B cell (primary cell): Measurements from ENCODE around the gene ABLIM3.

Source experiments
- EZH2 ChIP-seq: IDR thresholded peaks from 2 replicates; pipeline ENCODE4 v1.6.1; 2012; ENCODE audit warnings: borderline replicate concordance, low read depth, mild to moderate bottlenecking, moderate library complexity, low read length; ENCODE audit not compliant: insufficient read depth, poor library complexity, severe bottlenecking
- TF ChIP-seq, protein P1 (sequence below): fragments of 200-600 bp; IDR thresholded peaks from one replicate; pipeline ENCODE4 v1.8.0; 2022; ENCODE audit warnings: antibody characterized with exemption, mild to moderate bottlenecking

GRCh38 chr5:149256451-149256850 is 115.2 kb downstream of the ABLIM3 start:
- TF ChIP-seq, protein P1, sequence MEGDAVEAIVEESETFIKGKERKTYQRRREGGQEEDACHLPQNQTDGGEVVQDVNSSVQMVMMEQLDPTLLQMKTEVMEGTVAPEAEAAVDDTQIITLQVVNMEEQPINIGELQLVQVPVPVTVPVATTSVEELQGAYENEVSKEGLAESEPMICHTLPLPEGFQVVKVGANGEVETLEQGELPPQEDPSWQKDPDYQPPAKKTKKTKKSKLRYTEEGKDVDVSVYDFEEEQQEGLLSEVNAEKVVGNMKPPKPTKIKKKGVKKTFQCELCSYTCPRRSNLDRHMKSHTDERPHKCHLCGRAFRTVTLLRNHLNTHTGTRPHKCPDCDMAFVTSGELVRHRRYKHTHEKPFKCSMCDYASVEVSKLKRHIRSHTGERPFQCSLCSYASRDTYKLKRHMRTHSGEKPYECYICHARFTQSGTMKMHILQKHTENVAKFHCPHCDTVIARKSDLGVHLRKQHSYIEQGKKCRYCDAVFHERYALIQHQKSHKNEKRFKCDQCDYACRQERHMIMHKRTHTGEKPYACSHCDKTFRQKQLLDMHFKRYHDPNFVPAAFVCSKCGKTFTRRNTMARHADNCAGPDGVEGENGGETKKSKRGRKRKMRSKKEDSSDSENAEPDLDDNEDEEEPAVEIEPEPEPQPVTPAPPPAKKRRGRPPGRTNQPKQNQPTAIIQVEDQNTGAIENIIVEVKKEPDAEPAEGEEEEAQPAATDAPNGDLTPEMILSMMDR = no peak
- no peak for TF ChIP-seq EZH2
